NCI-H2196 treated with DMSO at 0.1 percent for 48 hours (cell line): ENCODE data around the gene NCAPG2.
A peak's percentile ranks its signal among the peaks of the same experiment; 100 is the strongest.

Source experiments
- DNase-seq: peaks from one replicate; lab custom pipeline; 2025; ENCODE audit not compliant: unreplicated experiment; lab: John Stamatoyannopoulos, UW

The NCAPG2 gene

GRCh38 chr7:158602905-158603772 lies 101.5 kb downstream of the NCAPG2 start:
- no peak for DNase-seq

GRCh38 chr7:158602041-158602440 lies 102.6 kb downstream of the NCAPG2 start:
- DNase-seq = no peak

- DNase-seq = no peak
These were observed 103.5 kb downstream of the NCAPG2 start for GRCh38 chr7:158601090-158601489.

- DNase-seq = no peak
These were observed 107.9 kb downstream of the NCAPG2 start for GRCh38 chr7:158596745-158597144.

GRCh38 chr7:158596309-158596708 lies 108.3 kb downstream of the NCAPG2 start:
- DNase-seq = no peak

- DNase-seq = no peak
These were observed 109.5 kb downstream of the NCAPG2 start for GRCh38 chr7:158595068-158595467.

- DNase-seq = no peak
These were observed 112.1 kb downstream of the NCAPG2 start for GRCh38 chr7:158592541-158592940.

- no peak for DNase-seq
These were observed 112.7 kb downstream of the NCAPG2 start for GRCh38 chr7:158591944-158592343.

- no peak for DNase-seq
These were observed 114.4 kb downstream of the NCAPG2 start for GRCh38 chr7:158590181-158590530.

- DNase-seq = no peak
These were observed 115.0 kb downstream of the NCAPG2 start for GRCh38 chr7:158589653-158590052.

- no peak for DNase-seq
These were observed 115.6 kb downstream of the NCAPG2 start for GRCh38 chr7:158588878-158589442.

- DNase-seq = no peak
These were observed 116.3 kb downstream of the NCAPG2 start for GRCh38 chr7:158588085-158588877.

- peak; percentile 3 for DNase-seq
These were observed 117.2 kb downstream of the NCAPG2 start, which contains the start of gene PTPRN2 for GRCh38 chr7:158587162-158588084. PTPRN2 (minus strand) TSS chr7:158587823.

- DNase-seq = no peak
These were observed 118.0 kb downstream of the NCAPG2 start for GRCh38 chr7:158586499-158587161.

GRCh38 chr7:158585721-158586498 lies 118.7 kb downstream of the NCAPG2 start:
- peak; percentile 25 for DNase-seq

- no peak for DNase-seq
These were observed 120.2 kb downstream of the NCAPG2 start for GRCh38 chr7:158584407-158584806.

- DNase-seq = no peak
These were observed 120.8 kb downstream of the NCAPG2 start for GRCh38 chr7:158583810-158584209.

- DNase-seq = no peak
These were observed 121.5 kb downstream of the NCAPG2 start for GRCh38 chr7:158583143-158583542.

GRCh38 chr7:158582089-158582456 lies 122.5 kb downstream of the NCAPG2 start:
- no peak for DNase-seq
